SHP77 (cell line): ENCODE results near the gene OTUD1.
"Not testable (repeated sequence)": the region's sequence is repeated elsewhere in the genome, so short reads cannot be mapped to it uniquely, and the experiment has no call there.

ENCODE experiments used
- DNase-seq, 2 experiments: peaks; one replicate each; lab custom pipeline; 2025; lab: John Stamatoyannopoulos, UW

Gene OTUD1

GRCh38 chr10:23438547-23439451 is at the start of gene OTUD1:
Gene OTUD1, plus strand, starts transcription at chr10:23439075. Its CDS starts 383 bp downstream, at chr10:23439458.
- peak; percentile 81 to 91 for DNase-seq

- not testable (repeated sequence) for DNase-seq
Observed at GRCh38 chr10:23390408-23390807, 48.5 kb upstream of the OTUD1 start.

GRCh38 chr10:23390809-23391208 is 48.1 kb upstream of the OTUD1 start:
- DNase-seq = no peak

GRCh38 chr10:23391821-23392220 is 47.1 kb upstream of the OTUD1 start:
- DNase-seq = no peak

GRCh38 chr10:23395017-23395416 is 43.9 kb upstream of the OTUD1 start:
- no peak for DNase-seq

- DNase-seq = no peak
Observed at GRCh38 chr10:23396695-23397094, 42.2 kb upstream of the OTUD1 start.

- no peak for DNase-seq
Observed at GRCh38 chr10:23399701-23400144, 39.2 kb upstream of the OTUD1 start.

- no peak for DNase-seq
Observed at GRCh38 chr10:23402856-23403255, 36.0 kb upstream of the OTUD1 start.

- DNase-seq = no peak
Observed at GRCh38 chr10:23403278-23403677, 35.6 kb upstream of the OTUD1 start.

GRCh38 chr10:23403719-23404118 is 35.2 kb upstream of the OTUD1 start:
- no peak for DNase-seq

GRCh38 chr10:23404461-23404980 is 34.4 kb upstream of the OTUD1 start:
- no peak for DNase-seq

GRCh38 chr10:23405540-23405939 is 33.3 kb upstream of the OTUD1 start:
- no peak for DNase-seq

GRCh38 chr10:23406409-23406808 is 32.5 kb upstream of the OTUD1 start:
- no peak for DNase-seq

GRCh38 chr10:23408330-23408976 is 30.4 kb upstream of the OTUD1 start:
- no peak for DNase-seq

- no peak for DNase-seq
Observed at GRCh38 chr10:23412223-23412622, 26.7 kb upstream of the OTUD1 start.

GRCh38 chr10:23413629-23414089 is 25.2 kb upstream of the OTUD1 start:
- DNase-seq = no peak

GRCh38 chr10:23414658-23415057 is 24.2 kb upstream of the OTUD1 start:
- DNase-seq = no peak

GRCh38 chr10:23417254-23417653 is 21.6 kb upstream of the OTUD1 start:
- no peak for DNase-seq

- DNase-seq = no peak
Observed at GRCh38 chr10:23418051-23418681, 20.7 kb upstream of the OTUD1 start.

GRCh38 chr10:23419201-23419600 is 19.7 kb upstream of the OTUD1 start:
- no peak for DNase-seq

GRCh38 chr10:23419655-23420329 is 19.1 kb upstream of the OTUD1 start:
- no peak for DNase-seq

- DNase-seq = no peak
Observed at GRCh38 chr10:23421397-23421796, 17.5 kb upstream of the OTUD1 start.
